ENCODE results near the gene MYBBP1A.
"Not testable (repeated sequence)": the region's sequence is repeated elsewhere in the genome, so short reads cannot be mapped to it uniquely, and the experiment has no call there.

DNA sequence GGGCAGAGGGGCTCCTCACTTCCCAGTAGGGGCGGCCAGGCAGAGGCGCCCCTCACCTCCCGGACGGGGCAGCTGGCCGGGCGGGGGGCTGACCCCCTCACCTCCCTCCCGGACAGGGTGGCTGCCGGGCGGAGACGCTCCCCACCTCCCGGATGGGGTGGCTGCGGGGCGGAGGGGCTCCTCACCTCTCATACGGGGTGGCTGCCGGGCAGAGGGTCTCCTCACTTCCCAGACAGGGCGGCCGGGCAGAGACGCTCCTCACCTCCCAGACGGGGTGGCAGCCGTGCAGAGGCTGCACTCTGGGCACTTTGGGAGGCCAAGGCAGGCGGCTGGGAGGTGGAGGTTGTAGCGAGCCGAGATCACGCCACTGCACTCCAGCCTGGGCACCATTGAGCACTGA, 23.2 kb upstream of the MYBBP1A start:
- TF ChIP-seq EZH2 (IDR thresholded peaks at IDR 0.05; ENCODE audit: insufficient read depth, poor library complexity, severe bottlenecking); EZH2phosphoT487 (IDR thresholded peaks at IDR 0.05; ENCODE audit: insufficient read depth, low read depth): not testable (repeated sequence)

Data from GM23248 (cell line).